ENCODE data around the gene ACOXL.

Gene ACOXL

DNA sequence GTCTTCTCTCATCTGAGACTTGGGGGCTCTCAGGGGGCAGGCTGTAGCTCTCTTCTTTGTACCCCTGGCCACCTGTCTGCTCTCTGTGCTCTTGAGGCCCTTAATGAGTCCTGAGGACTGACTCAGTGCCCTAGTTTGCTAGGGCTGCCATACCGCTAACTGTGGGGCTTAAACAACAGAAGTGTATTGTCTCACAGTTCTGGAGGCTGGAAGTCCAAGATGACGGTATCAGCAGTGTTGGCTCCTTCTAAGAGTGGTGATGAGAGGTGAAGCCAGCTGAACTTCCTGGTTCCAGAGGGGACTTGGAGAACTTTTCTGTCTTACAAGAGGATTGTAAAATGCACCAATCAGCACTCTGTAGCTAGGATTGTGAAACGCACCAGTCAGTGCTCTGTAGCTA, 67.0 kb downstream of the ACOXL start:
- DNase-seq = no peak

DNA sequence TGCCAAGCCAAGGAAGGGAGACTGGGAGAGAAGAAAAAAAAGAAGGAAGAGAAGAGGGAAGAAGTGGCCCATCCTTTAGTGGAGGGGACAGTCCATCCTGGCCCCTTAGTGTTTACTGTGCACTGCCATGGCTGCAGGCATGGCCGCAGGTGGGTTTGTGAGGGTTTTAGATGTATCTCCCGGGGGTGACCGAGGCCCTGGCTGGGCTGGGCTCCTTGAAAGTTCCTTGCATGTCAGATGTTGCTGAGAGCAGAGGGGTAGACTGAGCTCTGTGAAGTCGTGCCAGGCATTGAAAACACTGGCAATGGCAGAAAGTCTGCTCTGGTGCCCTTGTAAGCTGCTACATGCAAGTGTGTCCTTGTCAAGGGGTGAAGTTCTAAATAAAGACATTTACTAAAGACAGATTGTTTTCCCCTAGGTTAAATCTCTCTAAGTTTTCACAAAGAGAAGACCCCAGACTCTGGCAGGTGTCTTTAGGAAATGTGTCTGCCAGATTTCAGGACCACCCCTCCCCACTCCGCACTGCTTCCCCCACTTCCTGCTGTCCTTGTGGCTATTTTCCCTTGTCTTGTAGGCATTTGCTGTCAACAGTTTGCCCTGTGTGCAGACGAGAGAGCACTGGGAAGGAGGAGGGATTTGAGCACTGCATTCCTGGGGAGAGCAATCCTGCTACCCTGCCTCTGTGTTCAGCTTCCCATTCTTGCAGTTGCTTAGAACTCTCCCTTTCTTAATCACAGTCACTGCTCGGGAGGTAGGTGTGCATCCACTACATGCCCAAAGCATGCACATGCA, 68.4 kb downstream of the ACOXL start:
- DNase-seq = no peak

DNA sequence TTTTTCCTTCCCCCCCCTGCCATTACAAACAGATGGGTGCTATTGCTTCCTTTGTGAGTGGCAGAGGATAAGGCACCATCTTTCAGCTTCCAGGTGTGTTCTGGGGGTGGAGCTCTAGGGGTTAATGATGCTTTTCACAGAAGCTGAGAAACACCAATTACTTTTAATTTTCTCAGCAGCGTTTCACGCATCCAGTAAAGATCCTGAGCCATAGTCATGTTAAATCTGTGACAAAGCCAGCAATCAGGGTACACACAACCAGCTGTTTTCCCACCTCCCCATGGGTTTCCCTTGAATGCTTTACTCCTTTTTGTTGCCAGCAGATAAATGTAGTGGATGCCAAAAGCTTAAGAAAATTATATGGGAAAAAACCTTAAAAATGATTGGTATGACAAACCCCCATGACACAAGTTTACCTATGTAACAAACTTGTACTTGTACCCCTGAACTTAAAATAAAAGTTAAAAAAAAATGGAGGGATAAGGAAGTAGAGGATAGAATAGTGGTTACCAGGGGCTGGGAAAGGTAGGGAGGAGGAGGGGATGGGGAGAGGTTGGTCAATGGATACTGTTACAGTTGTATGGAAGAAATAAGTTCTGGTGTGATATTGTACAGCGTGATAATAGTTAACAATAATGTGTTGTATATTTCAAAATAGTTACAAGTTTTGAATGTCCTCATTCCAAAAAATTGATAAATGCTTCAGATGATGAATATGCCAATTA, 70.0 kb downstream of the ACOXL start:
- no peak for DNase-seq

DNA sequence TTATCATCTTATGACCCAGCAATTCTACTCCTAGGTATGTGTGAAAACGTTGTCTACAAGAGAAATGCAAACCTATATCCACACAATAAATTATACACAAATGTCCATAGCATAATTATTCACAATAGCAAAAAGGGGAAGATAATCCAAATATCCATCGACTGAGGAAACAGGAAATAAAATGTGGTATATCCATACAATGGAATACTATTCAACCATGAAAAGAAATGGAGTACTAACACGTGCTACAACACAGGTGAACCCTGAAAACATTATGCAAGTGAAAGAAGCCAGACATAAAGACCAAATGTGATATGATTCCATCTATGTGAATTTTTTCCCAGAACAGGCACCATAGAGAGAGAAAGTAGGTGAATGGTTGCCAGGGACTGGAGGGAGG, 72.1 kb downstream of the ACOXL start:
- no peak for DNase-seq

DNA sequence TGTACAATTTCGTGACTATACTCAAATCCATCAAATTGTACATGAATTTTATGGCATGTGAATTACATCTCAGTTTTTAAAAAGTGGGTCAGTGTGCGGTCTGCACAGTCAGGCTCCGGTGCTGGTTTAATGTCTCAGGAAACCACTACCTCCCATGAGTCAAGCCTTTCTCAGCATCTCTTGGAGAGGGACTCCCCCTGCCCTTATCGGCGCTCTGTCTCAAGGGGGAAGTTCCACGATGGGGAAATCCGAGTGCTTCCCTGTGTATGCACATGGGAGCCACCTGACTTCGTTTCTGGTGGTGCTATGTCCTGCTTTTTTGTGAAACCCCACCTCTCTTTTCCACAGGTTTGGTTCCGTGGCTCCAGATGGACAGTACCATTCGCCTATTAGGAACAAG, 72.5 kb downstream of the ACOXL start:
- no peak for DNase-seq

DNA sequence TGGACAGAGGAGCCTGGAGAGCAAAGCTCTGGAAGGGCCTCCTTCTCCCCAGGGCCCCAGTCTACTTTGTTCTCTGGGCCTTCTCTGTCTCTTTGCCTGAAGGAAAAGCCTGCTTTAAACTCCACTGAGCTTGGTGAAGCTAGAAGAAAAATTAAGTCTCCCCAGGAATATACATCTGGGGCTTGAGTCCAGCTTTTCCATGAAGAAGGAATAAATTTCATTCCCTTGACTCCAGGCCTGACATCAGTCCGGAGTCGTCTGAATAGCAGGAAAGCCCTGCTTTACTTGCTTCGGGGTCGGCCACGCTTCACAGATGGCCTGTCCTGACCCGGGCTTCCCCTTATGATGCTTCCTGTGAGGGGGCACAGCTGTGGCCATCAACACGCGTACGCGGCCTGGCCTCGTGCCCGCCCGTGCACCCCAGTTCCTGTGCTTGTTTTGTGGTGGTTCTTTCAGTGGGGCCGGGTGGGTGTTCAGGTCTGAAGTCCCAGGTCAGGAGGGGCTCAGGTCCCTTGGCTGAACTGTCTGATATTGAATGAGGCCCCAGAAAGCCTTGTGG, 73.6 kb downstream of the ACOXL start:
- no peak for DNase-seq

DNA sequence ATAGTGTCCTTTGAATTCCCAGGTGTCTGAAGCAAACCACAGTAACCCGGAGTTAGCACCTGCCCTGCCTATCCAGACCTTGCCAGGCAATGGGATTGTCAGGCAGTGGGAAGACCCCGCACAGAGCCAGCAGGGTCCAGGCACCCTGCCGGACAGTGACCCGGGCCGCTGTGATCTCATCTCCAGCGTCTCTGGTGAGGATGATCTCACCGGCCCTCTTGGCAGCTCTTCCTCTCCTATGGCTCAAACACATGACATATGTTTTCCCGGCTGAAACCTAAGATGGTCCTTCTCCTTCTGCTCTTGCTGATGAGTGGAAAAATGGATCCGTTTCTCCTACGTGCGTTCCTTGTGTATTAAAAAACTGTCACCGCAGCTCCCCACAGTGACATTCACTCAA, 75.1 kb downstream of the ACOXL start:
- DNase-seq = no peak

DNA sequence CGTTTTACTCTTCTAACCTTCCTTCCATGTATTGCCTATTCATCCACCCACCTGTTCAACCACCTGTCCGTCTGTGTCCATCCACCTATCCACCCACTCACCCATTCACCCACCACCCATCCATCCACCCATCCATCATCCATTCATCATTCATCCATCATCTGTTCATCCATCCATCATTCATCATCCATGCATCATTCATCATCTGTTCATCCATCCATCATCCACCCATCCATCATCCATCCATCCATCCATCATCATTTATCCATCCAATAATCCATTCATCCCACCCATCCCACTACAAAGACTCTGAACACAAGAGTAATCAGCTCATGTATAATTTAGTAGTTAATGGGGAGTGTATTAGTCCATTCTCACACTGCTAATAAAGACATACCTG, 78.0 kb downstream of the ACOXL start:
- no peak for DNase-seq

DNA sequence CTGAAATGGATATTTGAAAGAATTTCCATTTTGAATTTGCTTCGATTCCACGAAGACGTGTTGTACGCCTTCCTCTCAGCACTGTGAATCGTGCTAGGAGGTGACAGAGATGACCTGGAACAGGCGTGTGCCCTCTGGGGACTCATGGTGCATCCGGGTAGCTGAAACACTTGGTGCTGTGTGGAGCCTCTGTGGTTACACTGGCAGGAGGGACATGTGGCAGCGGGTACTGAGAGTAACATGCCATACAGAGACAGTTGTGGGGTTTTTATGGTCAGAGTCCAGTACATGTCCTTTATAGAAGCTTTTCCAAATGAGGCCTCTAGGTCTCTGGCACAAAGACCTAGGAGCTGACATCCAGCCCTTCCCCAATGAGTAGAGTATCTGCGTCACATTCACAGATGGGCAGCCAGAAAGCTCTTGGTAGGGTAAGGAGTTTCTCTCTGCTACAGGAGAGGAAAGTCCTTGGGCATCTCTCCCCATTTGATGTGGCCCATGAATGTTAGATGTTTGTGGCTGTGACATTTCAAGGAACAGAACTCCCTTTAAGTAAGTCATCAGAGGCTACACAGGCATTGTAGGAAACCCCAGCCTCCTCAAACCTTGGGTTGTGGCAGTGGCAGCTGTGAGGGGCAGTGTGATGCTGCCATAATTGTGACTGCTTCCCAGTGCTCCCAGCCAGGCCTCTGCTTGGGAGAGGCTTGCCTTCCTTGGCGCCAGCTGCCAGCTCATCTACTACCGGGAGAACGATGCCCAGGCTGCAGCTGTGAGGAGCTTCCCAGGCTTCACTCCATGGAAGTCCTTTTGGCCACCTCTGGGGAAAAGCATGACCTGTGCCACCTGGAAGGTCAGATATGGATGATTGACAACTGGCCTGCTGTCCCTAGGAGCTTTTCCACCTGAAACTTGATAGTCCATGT, 80.6 kb downstream of the ACOXL start:
- no peak for DNase-seq

DNA sequence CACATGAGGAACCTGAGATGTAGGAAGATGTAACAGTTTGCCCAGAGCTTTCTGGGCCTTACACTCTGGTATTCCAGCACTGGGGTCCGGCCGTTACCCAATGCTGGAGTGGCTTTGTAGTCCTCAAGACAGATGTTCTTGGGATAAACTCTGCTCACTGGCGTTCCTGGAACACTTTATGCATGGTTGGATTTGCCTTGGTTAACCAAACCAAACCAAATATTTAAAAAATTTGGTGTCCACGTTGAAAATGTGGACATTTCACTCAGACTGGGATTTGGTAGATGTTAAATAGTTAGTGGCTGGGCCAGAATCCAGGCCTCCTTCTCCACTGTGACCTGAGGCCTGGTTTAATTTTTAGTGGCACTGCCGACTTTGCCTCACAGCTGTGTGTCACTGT, 81.5 kb downstream of the ACOXL start:
- no peak for DNase-seq

DNA sequence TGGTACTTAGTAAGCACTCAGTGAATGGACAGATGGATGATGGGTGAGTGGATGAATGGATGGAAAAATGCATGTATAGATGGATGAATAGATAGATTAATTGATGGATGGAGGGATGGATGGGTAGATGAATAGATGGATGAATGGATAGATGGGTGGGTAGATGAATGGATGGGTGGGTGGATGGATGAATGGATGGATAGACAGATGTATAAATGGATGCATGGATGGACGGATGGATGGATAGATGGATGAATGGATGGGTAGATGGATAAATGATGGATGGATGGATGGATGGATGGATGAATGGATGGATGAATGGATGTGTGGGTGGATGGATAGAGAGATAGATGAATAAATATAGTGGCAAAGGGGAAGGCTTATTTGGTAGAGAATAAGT, 83.6 kb downstream of the ACOXL start:
- DNase-seq = no peak

DNA sequence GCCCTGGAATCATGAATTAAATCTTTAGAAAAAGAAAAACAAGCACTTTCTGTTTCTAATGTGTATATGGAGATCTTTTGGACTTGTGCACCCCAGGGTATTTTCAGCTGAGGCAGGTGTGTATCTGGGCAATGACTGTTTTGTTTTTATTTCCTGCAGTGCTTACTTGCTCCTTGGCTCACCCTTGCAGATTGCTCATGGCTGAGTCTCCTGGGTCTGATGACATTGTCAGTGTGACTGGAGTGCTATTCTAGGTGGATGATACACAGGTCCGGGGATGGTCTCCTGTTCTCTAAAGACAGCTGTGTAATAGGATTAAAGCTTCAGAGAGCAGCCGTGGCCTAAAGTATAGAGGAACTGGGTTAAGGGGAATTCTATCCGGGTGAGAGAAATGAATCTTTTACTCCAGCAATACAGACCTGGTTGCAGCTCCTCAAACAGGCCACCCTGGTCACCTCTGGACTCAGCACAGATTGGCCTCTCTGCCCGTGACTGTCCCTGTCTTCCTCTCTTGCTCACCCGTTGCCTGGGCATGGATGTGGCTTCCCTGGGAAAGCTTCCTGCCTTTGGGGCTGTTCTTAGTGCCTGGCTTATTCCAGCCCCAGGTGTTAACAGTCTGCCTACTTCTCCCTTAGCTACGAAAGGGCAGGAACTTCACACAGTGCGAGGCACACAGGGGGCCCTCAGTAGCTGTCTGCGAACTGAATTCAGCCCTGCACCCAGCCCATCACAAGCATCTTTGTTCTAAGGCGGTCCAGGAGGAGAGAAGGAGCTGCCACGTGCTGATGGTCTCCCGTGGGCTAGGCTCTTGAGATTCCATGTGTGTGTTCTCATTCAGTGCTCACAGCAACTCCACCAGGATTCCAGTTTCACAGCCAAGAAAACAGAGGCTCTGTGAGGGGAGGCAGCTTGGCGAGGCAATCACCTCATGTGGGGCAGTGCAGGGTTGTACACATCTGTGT, 84.3 kb downstream of the ACOXL start:
- DNase-seq = no peak

DNA sequence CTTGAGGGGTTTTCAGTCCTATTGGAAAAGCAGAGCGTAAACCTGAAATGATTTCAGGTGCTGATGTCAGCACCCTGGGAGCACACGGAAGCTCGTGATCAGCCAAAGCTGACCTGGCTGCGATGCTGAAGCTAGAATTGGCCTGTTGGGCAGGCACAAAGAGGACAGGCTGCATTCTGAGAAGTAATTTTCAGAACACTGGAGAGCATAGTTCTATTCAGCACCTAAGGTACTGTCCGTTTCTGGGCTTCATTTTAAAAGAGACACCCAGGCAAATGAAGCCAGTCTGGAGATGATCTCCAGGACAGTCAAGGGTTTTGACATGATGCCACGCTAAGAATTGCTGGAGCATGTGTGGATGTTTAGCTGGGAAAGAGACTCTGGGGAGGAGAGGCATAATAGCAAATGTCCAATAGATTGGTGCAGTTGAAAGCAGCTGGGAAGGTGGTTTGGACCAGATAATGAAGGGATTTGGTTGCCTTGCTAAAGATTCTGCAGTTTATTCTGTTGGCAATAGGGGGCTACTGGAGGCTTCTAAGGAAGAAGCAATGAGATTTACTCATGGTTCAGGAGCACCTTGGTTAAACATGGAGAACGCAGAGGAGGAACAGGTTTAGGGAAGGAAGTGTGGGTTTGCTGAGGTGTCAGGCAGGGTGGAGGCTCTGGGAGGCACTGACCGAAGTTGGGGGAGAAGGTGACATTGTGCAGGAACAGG, 86.6 kb downstream of the ACOXL start:
- no peak for DNase-seq

DNA sequence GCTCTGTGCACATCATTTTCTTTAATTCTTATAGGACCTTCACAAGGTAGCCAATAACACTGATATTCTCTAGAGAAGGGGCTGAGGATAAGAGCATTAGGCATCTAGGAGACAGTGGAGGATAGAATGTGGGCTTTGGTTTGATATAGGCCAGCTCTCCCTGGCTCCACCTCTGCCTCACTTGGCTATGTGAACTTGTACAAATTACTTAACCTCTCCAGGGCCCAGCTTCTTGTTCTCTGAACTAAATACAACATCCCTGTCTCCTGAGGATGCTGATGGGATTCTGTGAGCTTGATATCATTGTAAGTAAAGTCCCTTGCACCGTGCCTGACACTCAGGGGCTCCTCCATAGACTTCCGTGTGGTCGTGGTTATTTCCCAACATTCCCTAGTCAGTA, 87.3 kb downstream of the ACOXL start:
- no peak for DNase-seq

DNA sequence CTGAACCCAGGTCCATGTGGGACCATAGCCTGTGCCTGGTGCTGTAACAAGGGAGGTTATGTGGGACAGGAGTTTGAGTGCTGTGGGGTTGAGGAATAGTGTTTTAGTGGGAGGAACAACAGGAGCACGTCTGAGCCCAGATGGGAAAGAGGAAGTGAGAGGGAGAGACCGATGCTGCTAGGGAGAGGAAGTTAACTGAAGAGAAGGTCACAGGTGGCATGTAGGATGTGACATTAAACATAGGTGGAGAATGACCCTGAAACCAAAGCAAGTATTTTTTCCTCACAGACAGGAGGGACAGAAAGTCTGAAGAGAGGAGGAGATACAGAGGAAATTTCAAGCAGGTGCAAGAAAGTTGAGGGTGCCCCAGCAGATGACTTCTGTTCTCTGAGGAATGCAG, 87.8 kb downstream of the ACOXL start:
- no peak for DNase-seq

DNA sequence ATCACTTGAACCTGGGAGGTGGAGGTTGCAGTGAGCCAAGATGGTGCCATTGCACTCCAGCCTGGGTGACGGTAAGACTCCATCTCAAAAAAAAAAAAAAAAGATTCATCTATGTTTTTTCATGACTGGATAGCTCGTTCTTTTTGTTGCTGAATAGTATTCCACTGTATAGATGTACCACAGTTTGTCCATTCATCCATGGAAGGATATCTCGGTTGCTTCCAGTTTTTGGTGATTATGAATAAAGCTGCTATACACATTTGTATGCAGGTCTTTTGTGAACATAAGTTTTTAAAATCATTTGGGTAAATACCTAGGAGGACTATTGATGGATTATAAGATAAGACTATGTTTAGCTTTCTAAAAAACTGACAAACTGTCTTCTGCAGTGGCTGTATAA, 90.8 kb downstream of the ACOXL start:
- DNase-seq = no peak

DNA sequence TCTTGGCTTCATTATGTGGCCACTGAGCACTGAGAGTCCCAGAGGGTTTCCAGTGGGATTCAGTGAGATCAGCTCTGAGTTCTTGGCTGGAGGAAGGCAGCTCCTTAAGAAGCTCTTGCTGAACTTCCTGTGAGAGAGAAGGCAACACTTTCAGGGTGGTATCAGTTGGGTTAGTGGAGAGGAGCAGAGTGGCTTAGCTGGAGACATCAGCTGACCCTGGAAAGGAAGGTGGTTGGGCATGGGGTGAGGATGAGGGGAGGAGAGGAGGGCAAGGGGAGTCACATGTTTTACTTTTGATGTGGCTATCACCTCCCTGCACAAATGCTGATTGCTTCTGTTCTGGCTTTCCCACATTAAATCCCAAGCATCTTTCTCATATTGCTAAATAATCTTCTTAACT, 95.1 kb downstream of the ACOXL start:
- no peak for DNase-seq

DNA sequence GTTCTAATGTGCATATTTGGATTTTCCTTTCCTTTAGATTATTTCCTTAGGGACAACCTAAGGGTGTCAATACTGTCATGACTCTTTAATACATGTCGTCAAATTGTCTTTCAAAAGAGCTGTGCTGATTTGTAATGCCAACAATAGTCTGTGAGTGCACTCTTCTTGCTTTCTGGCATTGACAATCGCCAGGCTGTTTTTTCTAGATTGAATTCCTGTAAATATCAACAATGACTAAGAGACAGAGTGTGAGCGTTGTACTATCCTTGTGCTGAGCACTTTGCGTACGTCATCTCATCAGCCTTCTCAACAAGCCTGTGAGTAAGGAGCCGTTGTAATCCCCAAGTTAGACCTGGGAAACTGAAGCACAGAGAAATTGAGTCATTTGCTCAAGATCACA, 96.0 kb downstream of the ACOXL start:
- no peak for DNase-seq

DNA sequence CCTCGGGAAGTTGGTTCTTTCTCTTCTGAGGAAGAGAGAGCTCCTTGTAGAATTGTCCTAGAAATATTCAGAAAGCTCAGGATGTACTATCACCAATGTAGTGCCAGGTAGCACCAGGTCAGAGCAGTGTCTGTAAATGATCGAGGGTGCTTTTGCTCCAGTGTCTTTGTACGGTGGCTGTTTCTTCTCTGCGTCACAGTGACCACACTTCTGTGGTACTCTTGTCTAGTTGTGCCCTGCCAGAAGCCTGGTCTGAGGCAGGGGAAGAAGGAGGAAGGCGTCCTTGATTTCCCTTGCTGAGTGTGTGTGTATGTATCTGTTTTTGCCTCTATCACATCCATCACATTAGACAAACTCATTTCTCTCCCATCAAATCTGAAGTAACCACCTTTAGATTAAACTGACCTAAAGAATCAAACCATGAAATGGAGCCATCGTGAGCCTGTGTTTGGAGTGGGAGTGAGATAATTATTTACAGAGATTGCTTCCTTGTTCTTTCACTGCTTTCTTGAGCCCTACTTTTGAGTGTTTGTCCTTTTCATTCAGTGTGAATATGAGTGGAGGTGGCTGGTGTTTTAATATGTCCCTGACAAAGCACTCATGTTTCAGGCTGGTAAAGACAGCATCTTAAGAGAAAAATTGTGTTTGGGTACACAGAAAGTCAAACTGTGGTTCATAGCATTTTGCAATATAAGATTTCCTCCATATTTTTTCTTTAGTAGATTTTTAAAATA, 97.2 kb downstream of the ACOXL start:
- no peak for DNase-seq

DNA sequence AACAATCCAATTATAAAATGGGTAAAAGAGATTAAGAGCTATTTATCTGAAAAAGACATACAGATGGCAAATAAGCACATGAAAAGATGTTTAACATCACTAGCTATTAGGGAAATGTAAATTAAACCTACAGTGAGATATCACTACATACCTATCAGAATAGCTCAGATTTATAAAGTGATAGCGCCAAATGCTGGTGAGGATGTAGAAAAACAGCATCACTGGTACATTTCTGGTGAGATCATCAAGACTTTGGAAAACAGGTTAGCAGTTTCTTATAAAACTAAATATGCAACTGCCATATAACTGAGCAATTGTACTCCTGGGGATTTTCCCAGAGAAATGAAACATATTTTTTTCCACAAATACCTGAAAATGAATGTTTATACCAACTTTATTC, 100.4 kb downstream of the ACOXL start:
- DNase-seq = no peak

Data from SHP77 (cell line).